GM19468 (cell line): Measurements from ENCODE around the gene COPS7A.
"Not testable (repeated sequence)": the region's sequence is repeated elsewhere in the genome, so short reads cannot be mapped to it uniquely, and the experiment has no call there.

Source experiments
- ATAC-seq: cut with Tn5 transposase; IDR thresholded peaks from one replicate; pipeline ENCODE4 v1.9.1; 2021; ENCODE audit warnings: mild to moderate bottlenecking, moderate library complexity, moderate number of reproducible peaks; ENCODE audit not compliant: unreplicated experiment; ENCODE audit errors: extremely low read depth

COPS7A gene

GRCh38 chr12:6700646-6701051, 23.2 kb upstream of the COPS7A start, which contains the start of gene PIANP:
Gene PIANP (minus strand): TSS chr12:6700815. CDS start chr12:6698061, 2,754 bp downstream.
- ATAC-seq = no peak

- no peak for ATAC-seq
Measured at GRCh38 chr12:6701078-6701768, 22.6 kb upstream of the COPS7A start.

- no peak for ATAC-seq
Measured at GRCh38 chr12:6703631-6704030, 20.2 kb upstream of the COPS7A start.

- not testable (repeated sequence) for ATAC-seq
Measured at GRCh38 chr12:6708351-6708750, 15.5 kb upstream of the COPS7A start.

DNA sequence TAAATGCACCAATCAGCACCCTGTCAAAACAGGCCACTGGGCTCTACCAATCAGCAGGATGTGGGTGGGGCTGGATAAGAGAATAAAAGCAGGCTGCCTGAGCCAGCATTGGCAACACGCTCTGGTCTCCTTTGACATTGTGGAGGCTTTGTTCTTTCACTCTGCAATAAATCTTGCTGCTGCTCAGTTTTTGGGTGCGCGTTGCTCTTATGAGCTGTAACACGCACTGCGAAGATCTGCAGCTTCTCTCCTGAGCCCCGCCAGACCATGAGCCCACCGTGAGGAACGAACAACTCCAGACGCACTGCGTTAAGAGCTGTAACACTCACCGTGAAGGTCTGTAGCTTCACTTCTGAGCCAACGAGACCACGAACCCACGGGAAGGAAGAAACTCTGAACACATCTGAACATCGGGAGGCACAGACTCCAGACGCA, 14.9 kb upstream of the COPS7A start:
- no peak for ATAC-seq

GRCh38 chr12:6716031-6716873, 7.6 kb upstream of the COPS7A start:
- not testable (repeated sequence) for ATAC-seq

DNA sequence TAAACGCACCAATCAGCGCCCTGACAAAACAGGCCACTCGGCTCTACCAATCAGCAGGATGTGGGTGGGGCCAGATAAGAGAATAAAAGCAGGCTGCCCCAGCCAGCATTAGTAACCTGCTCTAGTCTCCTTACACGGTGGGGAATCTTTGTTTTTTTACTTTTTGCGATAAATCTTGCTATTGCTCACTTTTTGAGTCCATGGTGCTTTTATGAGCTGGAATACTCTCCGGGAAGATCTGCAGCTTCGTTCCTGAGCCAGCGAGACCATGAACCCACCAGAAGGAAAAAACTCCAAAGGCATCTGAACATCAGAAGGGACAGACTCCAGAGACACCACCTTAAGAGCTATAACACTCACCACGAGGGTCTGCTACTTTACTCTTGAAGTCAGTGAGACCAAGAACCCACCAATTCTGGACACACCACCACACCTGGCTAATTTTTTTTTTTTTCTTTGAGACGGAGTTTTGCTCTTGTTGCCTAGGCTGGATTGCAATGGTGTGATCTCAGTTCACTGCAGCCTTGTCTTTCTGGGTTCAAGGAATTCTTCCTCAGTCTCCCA, 6.9 kb upstream of the COPS7A start:
- no peak for ATAC-seq

DNA sequence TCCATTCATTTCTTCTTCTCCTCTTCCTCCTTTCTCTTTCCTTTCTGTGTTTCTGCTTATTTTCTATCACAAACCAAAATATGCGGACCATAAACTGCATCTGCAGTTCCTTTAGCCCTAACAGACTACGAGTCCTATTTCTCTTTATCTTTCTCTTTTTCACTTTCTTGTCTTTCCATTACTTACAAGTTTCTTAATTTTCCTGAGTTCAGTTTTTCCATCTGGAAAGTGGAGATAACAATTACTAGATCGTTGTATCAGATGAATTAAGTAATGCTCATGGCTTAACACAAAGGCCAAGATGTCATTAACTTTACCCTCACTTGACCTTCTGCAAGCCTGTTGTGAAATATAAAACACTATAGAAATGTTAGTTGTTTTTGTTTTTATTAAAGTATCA, 983 bp upstream of the COPS7A start:
- ATAC-seq = no peak

DNA sequence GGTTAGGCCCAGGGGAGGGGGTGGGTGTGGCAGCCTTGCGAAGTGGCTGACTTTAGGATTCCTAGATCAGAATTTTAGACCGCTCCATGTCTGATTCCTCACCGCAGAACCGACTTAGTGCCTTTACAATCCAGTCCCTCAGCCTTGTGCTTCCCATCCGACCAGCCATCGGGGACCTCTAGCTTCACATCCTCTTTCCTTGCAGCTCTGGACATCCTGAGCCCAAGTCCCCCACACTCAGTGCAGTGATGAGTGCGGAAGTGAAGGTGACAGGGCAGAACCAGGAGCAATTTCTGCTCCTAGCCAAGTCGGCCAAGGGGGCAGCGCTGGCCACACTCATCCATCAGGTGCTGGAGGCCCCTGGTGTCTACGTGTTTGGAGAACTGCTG, 557 bp downstream of the COPS7A start:
- no peak for ATAC-seq

DNA sequence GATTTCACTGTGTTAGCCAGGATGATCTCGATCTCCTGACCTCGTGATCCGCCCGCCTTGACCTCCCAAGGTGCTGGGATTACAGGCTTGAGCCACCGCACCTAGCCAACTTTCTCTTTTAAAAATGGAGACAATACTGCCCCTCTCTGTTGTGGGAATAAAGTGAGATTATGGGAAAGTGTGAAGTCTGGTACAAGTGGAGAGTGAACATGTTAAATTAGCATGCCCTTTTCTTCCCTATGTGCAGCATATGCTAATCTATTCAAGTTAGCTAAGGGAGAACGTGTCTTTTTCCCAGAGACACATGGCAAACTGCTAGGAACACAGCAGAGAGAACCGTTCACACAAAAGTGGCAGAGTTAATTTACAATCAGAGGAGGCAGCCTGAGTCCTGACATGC, 1.5 kb downstream of the COPS7A start:
- no peak for ATAC-seq

- ATAC-seq = no peak
Measured at GRCh38 chr12:6729186-6729585, 5.3 kb downstream of the COPS7A start.

DNA sequence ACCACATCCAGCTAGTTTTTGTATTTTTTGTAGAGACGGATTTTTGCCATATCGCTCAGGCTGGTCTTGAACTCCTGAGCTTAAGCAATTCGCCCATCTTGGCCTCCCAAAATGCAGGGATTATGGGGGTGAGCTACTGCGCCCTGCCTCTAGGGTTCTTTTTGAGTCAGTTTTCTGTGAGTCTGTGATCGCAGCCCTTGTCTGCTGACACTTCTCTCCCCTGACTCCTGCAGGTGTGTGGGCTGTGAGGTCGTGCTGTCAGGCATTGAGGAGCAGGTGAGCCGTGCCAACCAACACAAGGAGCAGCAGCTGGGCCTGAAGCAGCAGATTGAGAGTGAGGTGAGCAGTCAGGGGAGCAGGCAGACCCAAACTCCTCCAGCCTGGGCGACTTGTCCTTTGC, 6.3 kb downstream of the COPS7A start:
- no peak for ATAC-seq

DNA sequence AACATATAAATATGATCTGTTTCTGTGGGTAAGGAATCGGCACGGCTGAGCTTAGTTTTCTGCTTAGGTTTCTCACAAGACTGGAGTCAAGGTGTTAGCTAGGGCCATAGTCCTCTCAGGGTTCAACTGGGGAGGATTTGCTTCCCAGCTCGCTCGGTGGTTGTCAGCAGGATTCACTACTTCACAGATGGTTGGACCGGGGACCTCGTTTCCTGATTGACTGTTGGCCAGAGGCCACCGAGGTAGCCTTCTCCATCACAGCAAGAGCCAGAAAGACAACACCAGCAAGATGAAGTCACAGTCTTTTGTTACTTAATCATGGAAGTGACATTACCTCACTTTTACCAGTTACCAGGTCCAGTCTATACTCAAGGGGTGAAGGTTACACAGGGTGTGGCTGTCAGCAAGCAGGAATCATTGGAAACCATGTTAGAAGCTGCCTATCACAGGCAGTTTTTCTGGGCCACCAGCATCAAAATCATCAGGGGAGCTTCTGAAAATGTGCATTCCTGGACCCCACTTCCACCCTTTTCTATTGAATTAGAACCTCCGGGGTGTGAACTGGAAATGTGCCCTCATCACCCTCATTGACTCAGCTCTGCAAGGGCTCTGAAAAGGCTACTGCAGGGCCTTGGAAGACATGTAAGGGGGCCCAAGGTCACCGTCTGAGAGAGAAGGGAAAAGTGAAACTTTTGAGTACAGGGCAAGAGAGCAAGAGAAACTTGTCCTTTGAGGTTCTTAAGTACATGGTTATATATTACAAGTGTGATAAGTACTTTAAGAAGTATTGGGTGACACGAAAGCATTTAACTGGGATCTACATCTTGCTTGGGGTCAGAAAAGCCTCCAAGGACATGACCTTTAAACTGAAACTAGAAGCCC, 10.9 kb downstream of the COPS7A start:
- no peak for ATAC-seq

DNA sequence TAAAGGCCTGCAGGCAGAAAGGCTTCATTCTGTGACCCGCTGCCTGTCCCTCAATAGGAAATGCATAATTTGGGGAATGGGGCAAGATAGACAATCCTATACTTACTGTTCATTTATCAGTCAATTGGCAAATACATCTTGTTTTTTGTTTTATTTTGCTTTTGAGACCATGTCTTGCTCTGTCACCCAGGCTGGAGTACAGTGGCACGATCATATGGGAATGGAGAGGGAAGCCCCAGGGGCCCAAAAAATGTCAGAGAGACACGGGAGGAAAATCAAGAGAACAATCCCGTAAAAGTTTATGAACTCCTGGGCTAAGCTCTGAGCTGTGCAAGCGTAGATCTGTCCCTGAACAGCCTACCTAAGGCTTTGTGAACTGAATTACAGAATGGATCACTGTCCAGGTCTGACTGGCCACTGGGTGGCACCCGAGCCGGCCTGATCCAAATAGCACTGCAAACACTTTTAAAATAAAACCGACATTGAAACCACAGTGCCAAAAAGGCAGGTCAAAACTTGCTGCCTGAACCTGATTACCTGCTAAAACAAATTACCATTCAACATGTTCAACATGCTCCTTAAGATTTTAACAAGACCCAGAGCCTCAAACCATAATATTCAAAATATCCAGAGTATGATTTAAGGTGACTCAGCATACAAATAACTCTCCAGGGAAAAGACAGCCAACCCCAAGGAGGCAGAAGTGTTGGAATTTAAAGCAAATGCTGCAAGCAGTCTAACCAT, 11.8 kb downstream of the COPS7A start:
- ATAC-seq = no peak

- no peak for ATAC-seq
Measured at GRCh38 chr12:6736754-6737153, 12.9 kb downstream of the COPS7A start.

DNA sequence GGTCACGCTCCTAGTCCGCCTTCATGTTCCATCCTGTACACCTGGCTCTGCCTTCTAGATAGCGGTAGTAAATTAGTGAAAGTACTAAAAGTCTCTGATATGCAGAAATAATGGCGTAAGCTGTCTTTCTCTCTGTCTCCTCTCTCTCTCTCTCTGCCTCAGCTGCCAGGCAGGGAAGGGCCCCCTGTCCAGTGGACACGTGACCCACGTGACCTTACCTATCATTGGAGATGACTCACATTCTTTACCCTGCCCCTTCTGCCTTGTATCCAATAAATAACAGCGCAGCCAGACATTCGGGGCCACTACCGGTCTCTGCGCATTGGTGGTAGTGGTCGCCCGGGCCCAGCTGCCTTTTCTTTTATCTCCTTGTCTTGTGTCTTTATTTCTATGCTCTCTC, 18.2 kb downstream of the COPS7A start:
- not testable (repeated sequence) for ATAC-seq

- no peak for ATAC-seq
Measured at GRCh38 chr12:6742834-6743233, 19.0 kb downstream of the COPS7A start.

DNA sequence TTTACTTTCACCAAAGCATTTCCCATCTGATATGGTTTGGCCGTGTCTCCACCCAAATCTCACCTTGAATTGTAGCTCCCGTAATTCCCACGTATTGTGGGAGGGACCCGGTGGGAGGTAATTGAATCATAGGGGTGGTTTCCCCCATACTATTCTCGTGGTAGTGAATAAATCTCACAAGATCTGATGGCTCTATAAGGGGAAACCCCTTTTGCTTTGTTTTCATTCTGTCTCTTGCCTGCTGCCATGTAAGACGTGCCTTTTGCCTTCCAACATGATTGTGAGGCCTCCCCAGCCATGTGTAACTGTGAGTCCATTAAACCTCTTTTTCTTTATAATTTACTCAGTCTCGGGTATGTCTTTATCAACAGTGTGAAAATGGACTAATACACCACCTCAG, 19.5 kb downstream of the COPS7A start:
- not testable (repeated sequence) for ATAC-seq

- ATAC-seq = no peak
Measured at GRCh38 chr12:6745741-6746525, 22.1 kb downstream of the COPS7A start.
